Measurements from ENCODE around the gene ESAM. TPM values are rescaled to one million over a fixed set of nuclear protein-coding genes. Genes with fewer than 3 reads are reported as not detected.

Gene ESAM
- total RNA-seq, 1 donor from 2014 or later, result 9.9 TPM

GRCh38 chr11:124791626-124792341 lies 29.7 kb upstream of the ESAM start:
- no peak overlapping the region for H3K4me3 ChIP-seq (ENCODE audit: low read depth, low read length)
- DNase-seq (ENCODE audit: low read depth), result no peak
- TF ChIP-seq, protein P1, sequence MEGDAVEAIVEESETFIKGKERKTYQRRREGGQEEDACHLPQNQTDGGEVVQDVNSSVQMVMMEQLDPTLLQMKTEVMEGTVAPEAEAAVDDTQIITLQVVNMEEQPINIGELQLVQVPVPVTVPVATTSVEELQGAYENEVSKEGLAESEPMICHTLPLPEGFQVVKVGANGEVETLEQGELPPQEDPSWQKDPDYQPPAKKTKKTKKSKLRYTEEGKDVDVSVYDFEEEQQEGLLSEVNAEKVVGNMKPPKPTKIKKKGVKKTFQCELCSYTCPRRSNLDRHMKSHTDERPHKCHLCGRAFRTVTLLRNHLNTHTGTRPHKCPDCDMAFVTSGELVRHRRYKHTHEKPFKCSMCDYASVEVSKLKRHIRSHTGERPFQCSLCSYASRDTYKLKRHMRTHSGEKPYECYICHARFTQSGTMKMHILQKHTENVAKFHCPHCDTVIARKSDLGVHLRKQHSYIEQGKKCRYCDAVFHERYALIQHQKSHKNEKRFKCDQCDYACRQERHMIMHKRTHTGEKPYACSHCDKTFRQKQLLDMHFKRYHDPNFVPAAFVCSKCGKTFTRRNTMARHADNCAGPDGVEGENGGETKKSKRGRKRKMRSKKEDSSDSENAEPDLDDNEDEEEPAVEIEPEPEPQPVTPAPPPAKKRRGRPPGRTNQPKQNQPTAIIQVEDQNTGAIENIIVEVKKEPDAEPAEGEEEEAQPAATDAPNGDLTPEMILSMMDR (conservative IDR thresholded peaks at IDR 0.05; ENCODE audit: low read depth, low read length), result no peak

DNA sequence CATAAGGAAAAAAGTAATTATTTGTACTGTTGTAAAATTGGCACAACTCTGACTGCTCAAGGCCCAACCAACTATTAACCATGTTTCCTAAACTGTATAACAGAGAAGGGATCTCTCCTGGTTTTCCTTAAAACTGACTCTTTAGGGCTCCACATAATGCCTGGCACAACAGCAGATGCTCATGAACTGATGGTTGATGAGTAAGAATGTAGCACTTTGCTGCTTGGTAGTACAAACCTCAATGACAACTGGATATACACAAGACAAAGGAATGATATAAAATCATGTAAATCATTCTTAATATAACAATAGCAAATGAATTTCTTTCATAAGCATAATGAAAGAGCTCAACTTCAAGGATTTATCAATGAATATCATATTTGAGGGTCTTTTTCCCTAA lies 26.4 kb upstream of the ESAM start:
- DNase-seq (ENCODE audit: low read depth), result no peak
- H3K4me3 ChIP-seq (ENCODE audit: low read depth, low read length), result no peak overlapping the region
- TF ChIP-seq, protein P1 (conservative IDR thresholded peaks at IDR 0.05; ENCODE audit: low read depth, low read length), result no peak

GRCh38 chr11:124784051-124784450 lies 22.0 kb upstream of the ESAM start:
- TF ChIP-seq, protein P1 (conservative IDR thresholded peaks at IDR 0.05; ENCODE audit: low read depth, low read length), result no peak
- H3K4me3 ChIP-seq (ENCODE audit: low read depth, low read length), result no peak overlapping the region
- no peak for DNase-seq (ENCODE audit: low read depth)

DNA sequence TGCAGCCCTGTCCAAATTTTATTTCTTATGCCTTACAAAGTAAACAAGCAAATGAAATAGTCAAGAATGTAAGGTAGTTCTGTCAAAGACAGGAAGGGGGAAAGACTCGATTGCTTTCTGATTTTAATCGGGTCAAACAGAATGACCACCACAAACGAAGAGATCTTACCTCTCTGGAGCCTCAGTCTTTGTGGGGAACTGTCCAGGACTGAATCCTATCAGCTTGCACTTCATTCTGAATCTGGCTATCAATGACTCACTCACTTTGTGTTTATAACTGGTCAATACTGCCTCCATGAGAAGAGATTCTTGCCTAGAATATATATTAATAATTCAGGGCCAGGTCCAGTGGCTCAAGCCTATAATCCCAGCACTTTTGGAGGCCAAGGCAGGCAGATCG lies 20.9 kb upstream of the ESAM start:
- TF ChIP-seq, protein P1 (conservative IDR thresholded peaks at IDR 0.05; ENCODE audit: low read depth, low read length), result no peak

DNA sequence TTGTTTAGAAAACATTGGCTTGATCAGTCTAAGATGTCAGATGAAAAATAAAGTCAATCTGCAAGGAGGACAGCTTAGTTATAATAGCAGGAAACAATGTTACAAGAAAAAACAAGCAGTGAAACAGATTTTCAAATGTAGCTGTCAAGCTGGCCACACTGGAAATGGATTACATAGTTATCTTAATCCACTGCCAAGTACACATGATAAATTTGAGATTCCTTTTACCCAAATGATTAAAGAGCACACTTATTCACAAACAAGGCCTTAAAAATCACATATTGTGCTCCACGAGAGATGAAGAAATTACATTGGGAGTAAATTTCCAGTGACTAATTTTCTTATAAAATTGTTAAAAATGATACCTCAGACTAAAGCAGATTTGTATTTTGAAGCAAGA lies 17.5 kb upstream of the ESAM start:
- no peak for DNase-seq (ENCODE audit: low read depth)
- no peak overlapping the region for H3K4me3 ChIP-seq (ENCODE audit: low read depth, low read length)
- TF ChIP-seq, protein P1 (conservative IDR thresholded peaks at IDR 0.05; ENCODE audit: low read depth, low read length), result no peak

More for the DNA sequence above, 20.9 kb upstream of the ESAM start:
- no peak overlapping the region for H3K4me3 ChIP-seq (ENCODE audit: low read depth, low read length)
- DNase-seq (ENCODE audit: low read depth), result no peak

DNA sequence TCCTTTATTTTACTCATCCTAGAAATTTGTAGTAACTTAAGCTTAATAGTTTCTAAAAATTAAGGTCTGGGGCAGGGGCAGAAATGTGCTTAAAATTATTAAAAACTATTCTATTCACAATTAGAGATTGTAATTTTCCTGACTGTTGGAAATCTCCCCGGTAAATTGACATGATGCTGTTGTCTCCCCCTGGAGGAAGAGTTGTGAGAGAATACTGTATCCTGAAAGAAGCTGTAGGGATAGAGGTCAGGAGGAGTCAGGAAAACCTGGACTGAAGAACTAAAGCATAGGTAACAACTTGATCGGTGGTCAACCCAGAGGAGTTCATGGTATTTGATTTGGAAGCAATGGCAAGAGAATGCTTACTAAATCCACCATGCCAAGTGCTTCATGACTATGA lies 16.2 kb upstream of the ESAM start:
- TF ChIP-seq, protein P1 (conservative IDR thresholded peaks at IDR 0.05; ENCODE audit: low read depth, low read length), result peak; percentile 68
- no peak overlapping the region for H3K4me3 ChIP-seq (ENCODE audit: low read depth, low read length)
- no peak for DNase-seq (ENCODE audit: low read depth)

Measured in epithelial cell of proximal tubule (primary cell).